Measurements from ENCODE around the gene LRCH1. TPM values are rescaled to one million over a fixed set of nuclear protein-coding genes. Genes with fewer than 3 reads are reported as not detected.

Gene LRCH1
- total RNA-seq, 2 donors from 2014 or later, result 24.9 to 26.0 TPM

- ATAC-seq, result no peak
- no peaks in the 10 kb centered on the region for H3K9me3 Mint-ChIP-seq
- no peaks in the 10 kb centered on the region for H3K36me3 Mint-ChIP-seq
Measured at GRCh38 chr13:46543287-46543686, 9.7 kb upstream of the LRCH1 start.

DNA sequence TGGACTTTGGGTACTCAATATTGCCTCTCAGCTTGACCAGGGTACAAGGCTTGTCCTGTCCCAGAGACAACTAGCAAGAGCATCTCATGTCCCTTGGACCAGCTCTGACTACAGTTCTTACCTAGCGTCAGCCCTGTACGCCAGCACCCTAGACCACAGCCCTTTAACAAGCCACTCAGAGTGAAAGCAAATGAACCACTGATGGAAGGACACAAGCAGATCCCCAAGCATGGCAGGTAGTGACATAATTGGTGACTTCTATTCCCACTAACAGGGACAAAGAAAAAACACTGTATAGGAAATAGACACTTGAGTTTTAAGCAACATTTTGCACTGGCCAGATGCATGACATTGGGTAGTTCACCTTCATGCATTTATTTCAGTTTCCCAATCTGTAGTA, 8.8 kb upstream of the LRCH1 start:
- no peaks in the 10 kb centered on the region for H3K36me3 Mint-ChIP-seq
- ATAC-seq, result peak; percentile 66 to 83
- no peak overlapping the region for H3K4me3 Mint-ChIP-seq
- peaks cover 4 to 6% of the 10 kb centered on the region in 2 donors for H3K27me3 Mint-ChIP-seq
- H3K9me3 Mint-ChIP-seq, result no peaks in the 10 kb centered on the region
- H3K4me1 Mint-ChIP-seq (ENCODE audit: low read depth in 2 of 2), result peaks cover 7 to 10% of the 10 kb centered on the region in 2 donors
- no peak for DNase-seq (ENCODE audit: low spot score)
- H3K27ac Mint-ChIP-seq, result no peak overlapping the region

More at GRCh38 chr13:46543287-46543686, 9.7 kb upstream of the LRCH1 start:
- Mint-ChIP-seq H3K4me1 (ENCODE audit: low read depth in 2 of 2) (peaks cover 7 to 10% of the 10 kb centered on the region in 2 donors), H3K27ac (no peak overlapping the region), H3K4me3 (no peak overlapping the region), H3K27me3 (peaks cover 2 to 6% of the 10 kb centered on the region in 2 donors)
- DNase-seq (ENCODE audit: low spot score), result no peak

DNA sequence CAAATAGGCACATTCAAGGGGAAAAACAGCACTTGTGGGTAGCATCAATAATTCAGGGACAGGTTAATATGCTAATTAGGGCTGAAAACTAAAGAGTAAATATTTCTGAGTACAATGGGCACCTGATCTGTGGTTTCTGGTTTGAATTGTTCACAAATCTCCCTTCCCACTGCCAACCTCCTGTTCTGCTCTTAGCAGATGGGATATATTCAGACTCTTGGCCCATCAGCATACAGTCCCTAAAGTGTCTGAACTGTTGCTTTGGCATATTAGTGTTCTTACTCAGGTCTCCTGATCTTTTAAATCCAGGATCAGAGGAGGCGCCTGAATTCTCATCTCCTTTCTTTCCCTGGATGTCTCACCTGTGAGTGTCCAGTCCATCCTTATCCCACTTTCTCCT, 8.2 kb upstream of the LRCH1 start:
- no peak overlapping the region for H3K4me3 Mint-ChIP-seq
- DNase-seq (ENCODE audit: low spot score), result no peak
- H3K27ac Mint-ChIP-seq, result no peak overlapping the region
- peaks cover 7 to 10% of the 10 kb centered on the region in 2 donors for H3K4me1 Mint-ChIP-seq (ENCODE audit: low read depth in 2 of 2)
- no peak for ATAC-seq
- peaks cover 4 to 6% of the 10 kb centered on the region in 2 donors for H3K27me3 Mint-ChIP-seq
- H3K9me3 Mint-ChIP-seq, result no peaks in the 10 kb centered on the region
- no peaks in the 10 kb centered on the region for H3K36me3 Mint-ChIP-seq

- Mint-ChIP-seq H3K27me3 (peaks cover 4 to 6% of the 10 kb centered on the region in 2 donors), H3K36me3 (no peaks in the 10 kb centered on the region), H3K9me3 (no peaks in the 10 kb centered on the region), H3K4me1 (ENCODE audit: low read depth in 2 of 2) (peaks cover 8 to 10% of the 10 kb centered on the region in 2 donors), H3K27ac (no peak overlapping the region), H3K4me3 (no peak overlapping the region)
- DNase-seq (ENCODE audit: low spot score) (no peak), ATAC-seq (no peak)
Measured at GRCh38 chr13:46546084-46546768, 6.7 kb upstream of the LRCH1 start.

- Mint-ChIP-seq H3K27me3 (peaks cover 0 to 2% of the 10 kb centered on the region in 2 donors), H3K36me3 (no peaks in the 10 kb centered on the region), H3K4me1 (ENCODE audit: low read depth in 2 of 2) (peaks cover 30 to 32% of the 10 kb centered on the region in 2 donors), H3K27ac (no peak overlapping the region), H3K9me3 (no peaks in the 10 kb centered on the region), H3K4me3 (no peak overlapping the region)
- DNase-seq (ENCODE audit: low spot score) (no peak), ATAC-seq (no peak)
Measured at GRCh38 chr13:46550822-46551221, 2.1 kb upstream of the LRCH1 start.

DNA sequence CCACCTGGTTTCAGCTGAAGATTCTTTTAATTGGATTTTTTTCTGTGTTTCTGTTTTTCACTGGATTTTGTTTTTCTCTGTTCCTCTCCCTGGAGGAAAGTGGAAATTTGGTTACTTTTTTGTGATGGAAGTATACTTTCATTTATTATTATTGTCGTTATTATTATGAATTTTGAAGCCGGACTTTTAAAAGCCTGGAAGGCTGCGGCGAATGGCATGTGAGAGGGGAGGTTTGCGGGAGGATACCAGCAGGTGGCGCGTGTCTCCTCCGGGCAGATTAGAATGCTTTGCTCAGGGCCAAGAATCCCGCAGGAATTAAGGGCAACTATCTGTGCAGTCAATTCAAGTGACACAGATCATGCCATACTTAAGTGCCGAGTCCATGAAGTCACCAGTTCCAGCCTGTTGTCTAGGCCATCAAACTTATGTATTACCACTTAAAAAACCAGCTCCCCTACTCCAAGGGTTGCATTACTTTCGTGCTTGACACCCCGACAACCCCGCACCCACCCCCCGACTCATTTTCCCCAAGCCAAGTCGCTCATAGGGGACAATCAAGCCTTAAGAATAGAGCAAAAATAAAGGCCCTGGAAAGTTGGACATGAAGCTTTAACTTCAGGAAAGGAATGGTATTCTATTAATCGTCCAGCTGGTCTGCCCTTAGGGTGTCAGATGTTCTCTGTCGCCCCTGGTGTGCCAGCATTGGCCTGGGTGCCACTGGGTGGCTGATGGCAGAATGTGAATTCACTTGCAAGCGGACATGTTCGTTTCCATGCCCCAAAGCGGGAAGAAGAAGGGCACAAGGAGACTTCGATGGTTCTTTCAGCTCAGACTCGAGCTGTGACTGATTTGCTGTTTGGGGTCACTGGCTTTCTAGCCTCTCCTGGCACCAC, 1.3 kb upstream of the LRCH1 start:
- no peaks in the 10 kb centered on the region for H3K36me3 Mint-ChIP-seq
- peak overlapping the region; percentile 96 for H3K4me3 Mint-ChIP-seq
- H3K27ac Mint-ChIP-seq, result no peak overlapping the region
- no peaks in the 10 kb centered on the region for H3K9me3 Mint-ChIP-seq
- H3K27me3 Mint-ChIP-seq, result peaks cover 0 to 2% of the 10 kb centered on the region in 2 donors
- peaks cover 33 to 34% of the 10 kb centered on the region in 2 donors for H3K4me1 Mint-ChIP-seq (ENCODE audit: low read depth in 2 of 2)
- DNase-seq (ENCODE audit: low spot score) (peak; percentile 72), ATAC-seq (no peak)

GRCh38 chr13:46552303-46552682, 677 bp upstream of the LRCH1 start:
- Mint-ChIP-seq H3K27ac (peak overlapping the region; percentile 65 to 90), H3K4me1 (ENCODE audit: low read depth in 2 of 2) (peaks cover 38 to 39% of the 10 kb centered on the region in 2 donors), H3K9me3 (no peaks in the 10 kb centered on the region), H3K36me3 (no peaks in the 10 kb centered on the region), H3K4me3 (peak overlapping the region; percentile 96), H3K27me3 (peaks cover 0 to 2% of the 10 kb centered on the region in 2 donors)
- ATAC-seq (no peak), DNase-seq (ENCODE audit: low spot score) (no peak)

DNA sequence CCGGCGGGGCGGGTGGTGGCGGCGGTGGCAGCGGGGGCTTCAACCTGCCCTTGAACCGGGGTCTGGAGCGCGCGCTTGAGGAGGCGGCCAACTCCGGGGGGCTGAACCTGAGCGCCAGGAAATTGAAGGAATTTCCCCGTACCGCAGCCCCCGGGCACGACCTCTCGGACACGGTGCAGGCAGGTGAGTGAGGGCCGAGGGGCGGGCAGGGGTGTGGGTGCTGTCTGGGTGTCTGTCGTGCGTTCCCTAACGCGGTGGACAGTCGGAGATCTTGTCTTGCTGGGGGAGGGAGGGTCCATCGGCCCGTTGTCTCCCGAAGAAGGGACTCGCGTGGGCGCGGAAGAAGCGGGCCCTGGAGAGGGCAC, 533 bp downstream of the LRCH1 start:
- Mint-ChIP-seq H3K27me3 (peaks cover 0 to 2% of the 10 kb centered on the region in 2 donors), H3K9me3 (no peaks in the 10 kb centered on the region), H3K27ac (peak overlapping the region in 1 of 2 donors; percentile 71), H3K4me3 (peak overlapping the region; percentile 96), H3K4me1 (ENCODE audit: low read depth in 2 of 2) (peaks cover 43 to 44% of the 10 kb centered on the region in 2 donors), H3K36me3 (no peaks in the 10 kb centered on the region)
- peak in 1 of 2 donors; percentile 11 for ATAC-seq
- DNase-seq (ENCODE audit: low spot score), result no peak

GRCh38 chr13:46553886-46554858, 1.2 kb downstream of the LRCH1 start:
- ATAC-seq (peak; percentile 79 to 82), DNase-seq (ENCODE audit: low spot score) (peak; percentile 86)
- Mint-ChIP-seq H3K27ac (peak overlapping the region; percentile 71 to 88), H3K9me3 (no peaks in the 10 kb centered on the region), H3K27me3 (peaks cover 0 to under 1% of the 10 kb centered on the region in 2 donors), H3K4me1 (ENCODE audit: low read depth in 2 of 2) (peaks cover 43 to 44% of the 10 kb centered on the region in 2 donors), H3K36me3 (no peaks in the 10 kb centered on the region), H3K4me3 (peak overlapping the region; percentile 96)

GRCh38 chr13:46554951-46555350, 2.0 kb downstream of the LRCH1 start:
- no peaks in the 10 kb centered on the region for H3K27me3 Mint-ChIP-seq
- H3K4me3 Mint-ChIP-seq, result peak overlapping the region; percentile 96
- H3K36me3 Mint-ChIP-seq, result no peaks in the 10 kb centered on the region
- DNase-seq (ENCODE audit: low spot score), result no peak
- no peaks in the 10 kb centered on the region for H3K9me3 Mint-ChIP-seq
- H3K4me1 Mint-ChIP-seq (ENCODE audit: low read depth in 2 of 2), result peaks cover 43 to 44% of the 10 kb centered on the region in 2 donors
- peak overlapping the region; percentile 71 to 88 for H3K27ac Mint-ChIP-seq
- ATAC-seq, result no peak

DNA sequence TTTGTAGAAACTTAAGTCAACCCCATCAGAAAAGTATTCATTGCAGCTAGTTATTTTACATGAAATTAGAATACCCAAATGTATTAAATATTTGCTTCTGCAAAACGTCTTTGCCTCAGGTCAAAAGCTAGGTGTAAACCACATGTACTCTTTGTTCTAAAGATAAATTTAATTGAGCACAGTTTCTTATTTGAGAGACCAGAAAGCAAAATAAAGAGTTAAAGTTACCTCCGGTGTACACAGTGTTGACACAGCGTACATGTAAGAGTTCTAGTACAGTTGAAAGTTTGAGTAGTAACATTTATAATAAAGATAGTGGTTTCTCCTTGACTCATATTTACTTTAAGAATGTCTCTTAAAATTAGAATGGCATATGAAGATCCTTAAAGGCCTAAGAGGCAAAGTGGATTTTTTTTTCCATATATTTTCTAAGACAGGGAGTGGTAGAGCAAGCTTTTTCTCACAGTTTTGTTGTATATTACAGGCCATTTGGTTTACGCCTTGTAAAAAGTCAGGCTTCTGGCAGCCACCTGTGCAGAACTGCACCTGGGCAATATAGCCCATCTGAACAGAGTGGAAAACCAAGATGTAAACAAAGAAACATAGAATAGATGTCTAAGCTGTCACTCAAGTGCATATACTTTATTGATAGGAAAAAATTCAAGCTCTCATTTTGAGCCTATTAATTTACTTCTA, 2.9 kb downstream of the LRCH1 start:
- H3K27me3 Mint-ChIP-seq, result no peaks in the 10 kb centered on the region
- no peaks in the 10 kb centered on the region for H3K36me3 Mint-ChIP-seq
- peaks cover 43 to 44% of the 10 kb centered on the region in 2 donors for H3K4me1 Mint-ChIP-seq (ENCODE audit: low read depth in 2 of 2)
- ATAC-seq, result no peak
- DNase-seq (ENCODE audit: low spot score), result no peak
- H3K27ac Mint-ChIP-seq, result peak overlapping the region; percentile 25 to 71
- H3K4me3 Mint-ChIP-seq, result peak overlapping the region; percentile 96
- no peaks in the 10 kb centered on the region for H3K9me3 Mint-ChIP-seq

DNA sequence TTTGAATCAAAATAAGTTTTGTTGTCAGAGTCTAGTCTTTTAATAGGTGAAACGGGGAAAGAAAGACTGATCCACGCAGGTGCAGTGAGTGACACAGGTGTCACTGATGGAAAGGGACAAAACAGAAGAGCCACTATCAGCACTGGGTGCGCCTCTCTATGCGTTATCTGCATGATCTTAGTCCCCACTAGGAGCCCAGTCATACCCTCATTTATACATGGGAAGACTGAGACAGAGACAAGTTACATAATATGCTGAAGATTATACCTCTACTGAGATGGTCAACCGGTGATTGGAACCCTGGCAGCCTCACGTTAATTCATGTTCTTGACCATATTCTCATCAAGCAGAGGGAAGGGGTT, 3.4 kb downstream of the LRCH1 start:
- DNase-seq (ENCODE audit: low spot score), result no peak
- H3K9me3 Mint-ChIP-seq, result no peaks in the 10 kb centered on the region
- no peak for ATAC-seq
- H3K4me3 Mint-ChIP-seq, result no peak overlapping the region
- no peaks in the 10 kb centered on the region for H3K36me3 Mint-ChIP-seq
- H3K4me1 Mint-ChIP-seq (ENCODE audit: low read depth in 2 of 2), result peaks cover 41 to 44% of the 10 kb centered on the region in 2 donors
- H3K27ac Mint-ChIP-seq, result no peak overlapping the region
- H3K27me3 Mint-ChIP-seq, result no peaks in the 10 kb centered on the region

Data from natural killer cell treated with Interleukin-12 subunit alpha and Interleukin-12 subunit beta and Interleukin-15 and Interleukin-18, amount 100 ng/mL, for 72 hours (primary cell).